ENCODE measurements around the gene FILIP1.

The FILIP1 gene

DNA sequence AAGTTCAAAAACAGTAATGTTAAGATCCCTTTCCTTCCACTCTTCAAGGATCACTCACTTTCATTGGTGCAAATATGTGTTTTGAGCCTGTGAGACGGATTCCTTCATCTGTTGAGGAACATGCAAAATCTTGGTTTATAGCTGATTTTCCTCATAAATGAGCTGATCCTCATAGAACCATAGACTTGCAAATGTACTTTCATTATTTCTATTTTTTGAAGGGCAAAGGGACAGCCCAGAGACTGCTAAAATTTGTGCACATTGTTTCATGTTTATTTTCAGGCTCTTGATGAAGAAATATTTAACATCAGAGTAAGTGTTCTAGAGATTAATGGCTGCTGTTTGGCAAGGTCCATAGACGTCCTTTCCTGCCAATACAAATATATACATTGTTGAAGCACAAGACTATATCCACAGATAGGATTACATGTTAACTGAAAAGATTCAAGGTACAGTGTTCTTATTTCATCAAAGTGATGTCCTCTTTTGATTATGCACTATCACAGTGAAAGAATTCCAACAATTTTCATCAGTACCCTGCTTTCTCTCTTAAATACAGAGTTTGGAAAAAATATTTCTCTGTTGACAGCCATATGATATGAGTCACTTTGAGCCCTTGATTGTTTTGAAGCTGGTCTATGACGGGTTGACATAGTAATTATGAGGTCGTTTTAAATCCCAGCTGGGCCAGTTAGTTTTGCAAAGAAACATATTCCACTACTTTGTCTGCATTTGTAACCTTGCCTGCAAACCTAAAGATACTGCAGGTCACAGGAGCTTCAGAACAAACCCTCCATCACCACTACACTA lies 95.7 kb downstream of the FILIP1 start:
- TF ChIP-seq, protein P1, sequence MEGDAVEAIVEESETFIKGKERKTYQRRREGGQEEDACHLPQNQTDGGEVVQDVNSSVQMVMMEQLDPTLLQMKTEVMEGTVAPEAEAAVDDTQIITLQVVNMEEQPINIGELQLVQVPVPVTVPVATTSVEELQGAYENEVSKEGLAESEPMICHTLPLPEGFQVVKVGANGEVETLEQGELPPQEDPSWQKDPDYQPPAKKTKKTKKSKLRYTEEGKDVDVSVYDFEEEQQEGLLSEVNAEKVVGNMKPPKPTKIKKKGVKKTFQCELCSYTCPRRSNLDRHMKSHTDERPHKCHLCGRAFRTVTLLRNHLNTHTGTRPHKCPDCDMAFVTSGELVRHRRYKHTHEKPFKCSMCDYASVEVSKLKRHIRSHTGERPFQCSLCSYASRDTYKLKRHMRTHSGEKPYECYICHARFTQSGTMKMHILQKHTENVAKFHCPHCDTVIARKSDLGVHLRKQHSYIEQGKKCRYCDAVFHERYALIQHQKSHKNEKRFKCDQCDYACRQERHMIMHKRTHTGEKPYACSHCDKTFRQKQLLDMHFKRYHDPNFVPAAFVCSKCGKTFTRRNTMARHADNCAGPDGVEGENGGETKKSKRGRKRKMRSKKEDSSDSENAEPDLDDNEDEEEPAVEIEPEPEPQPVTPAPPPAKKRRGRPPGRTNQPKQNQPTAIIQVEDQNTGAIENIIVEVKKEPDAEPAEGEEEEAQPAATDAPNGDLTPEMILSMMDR (IDR thresholded peaks at IDR 0.05; ENCODE audit: borderline replicate concordance, insufficient read depth, low read depth, low read length) = no peak
- H3K4me3 ChIP-seq (ENCODE audit: low read depth, low read length) = no peak overlapping the region

DNA sequence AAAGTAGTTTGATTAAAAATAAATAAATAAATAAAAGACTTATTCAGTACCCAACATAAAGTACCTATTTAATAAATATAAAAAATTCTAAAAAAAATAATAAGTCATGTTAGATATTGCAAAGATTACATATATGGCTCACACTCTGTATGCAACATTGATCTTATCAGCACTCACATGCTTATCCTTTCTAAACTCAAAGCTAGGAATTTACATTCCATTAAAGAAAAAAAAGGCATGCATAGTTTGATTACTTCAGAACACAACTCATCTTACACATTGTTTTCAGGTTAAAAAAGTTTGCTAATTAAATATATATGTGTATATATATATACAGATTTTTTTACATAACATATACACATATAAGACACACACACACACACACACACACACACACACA lies 96.4 kb downstream of the FILIP1 start:
- TF ChIP-seq, protein P1 (IDR thresholded peaks at IDR 0.05; ENCODE audit: borderline replicate concordance, insufficient read depth, low read depth, low read length) = no peak
- no peak overlapping the region for H3K4me3 ChIP-seq (ENCODE audit: low read depth, low read length)

DNA sequence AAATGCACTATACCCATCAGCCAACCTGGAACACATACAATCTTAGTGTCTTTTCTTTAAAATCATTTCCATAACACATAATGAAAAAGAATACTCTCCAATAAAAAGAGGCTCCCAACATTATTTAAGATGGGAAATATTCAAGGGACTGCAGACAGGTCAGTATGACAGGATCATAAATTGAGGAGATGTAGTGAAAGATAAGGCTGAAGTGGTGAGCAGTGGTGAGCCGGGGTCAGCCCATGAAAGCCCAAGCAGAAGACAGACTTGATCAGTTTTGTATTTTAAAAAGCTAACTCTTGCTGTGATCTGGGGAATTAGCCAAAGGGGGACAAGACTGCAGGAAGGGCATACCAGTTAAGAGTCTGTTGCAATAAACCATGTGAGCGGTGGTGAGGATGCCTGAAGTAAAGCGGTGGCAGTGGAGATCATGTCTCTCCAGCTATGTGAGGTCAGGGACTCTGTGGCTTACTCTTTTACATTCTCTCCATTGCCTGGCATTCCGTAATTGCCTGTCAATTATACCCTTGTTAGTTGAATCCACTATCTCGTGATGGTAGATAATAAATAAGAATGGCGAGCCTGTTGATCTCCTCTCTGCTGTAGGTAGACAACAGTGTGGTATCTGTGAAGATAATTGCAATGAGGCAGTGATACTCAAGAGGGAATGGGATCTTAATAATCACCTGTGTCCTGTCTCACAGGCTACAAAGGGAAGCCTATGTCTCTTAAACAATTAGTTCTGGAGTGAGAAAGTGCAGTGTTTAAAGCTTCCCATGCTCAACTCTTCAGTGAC lies 97.4 kb downstream of the FILIP1 start:
- no peak overlapping the region for H3K4me3 ChIP-seq (ENCODE audit: low read depth, low read length)
- TF ChIP-seq, protein P1 (IDR thresholded peaks at IDR 0.05; ENCODE audit: borderline replicate concordance, insufficient read depth, low read depth, low read length) = no peak

DNA sequence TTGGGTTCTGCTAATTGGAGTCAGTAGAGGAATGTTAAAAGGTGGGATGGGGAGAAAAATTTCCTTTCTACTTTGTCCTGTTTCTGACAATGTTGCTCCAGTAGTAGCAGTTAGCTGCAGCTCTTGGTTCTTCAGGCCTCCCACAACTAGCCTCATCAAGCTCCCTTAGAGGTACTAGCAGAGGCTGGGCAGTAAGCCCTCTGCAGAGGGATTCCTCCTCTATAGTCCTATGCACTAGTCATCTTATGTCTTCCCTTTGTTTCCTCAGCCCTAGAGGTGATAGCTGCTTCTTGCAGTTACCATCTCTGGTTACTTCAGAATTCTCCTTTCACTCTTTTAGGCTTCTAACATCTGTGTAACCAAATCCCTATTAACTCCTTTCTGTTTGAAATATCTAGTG lies 99.8 kb downstream of the FILIP1 start:
- TF ChIP-seq, protein P1 (IDR thresholded peaks at IDR 0.05; ENCODE audit: borderline replicate concordance, insufficient read depth, low read depth, low read length) = no peak
- H3K4me3 ChIP-seq (ENCODE audit: low read depth, low read length) = no peak overlapping the region

DNA sequence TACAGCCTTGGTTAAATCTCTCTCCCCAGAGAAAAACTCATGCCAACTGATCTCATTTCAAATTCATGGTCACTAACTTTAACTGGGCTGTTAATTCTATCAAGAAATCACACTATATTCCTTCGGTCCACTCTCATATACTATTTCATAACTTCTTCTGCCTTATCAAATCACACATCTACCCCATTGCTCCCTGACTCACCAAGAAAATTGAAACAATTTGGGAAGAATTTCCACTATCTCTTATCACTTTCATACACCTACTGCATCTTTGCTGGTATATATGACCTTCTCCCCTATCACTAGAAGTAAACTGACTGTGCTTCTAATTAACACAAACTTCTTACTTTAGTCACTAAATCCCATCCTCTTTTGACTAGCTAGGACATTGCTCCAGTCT lies 102.3 kb downstream of the FILIP1 start:
- TF ChIP-seq, protein P1 (IDR thresholded peaks at IDR 0.05; ENCODE audit: borderline replicate concordance, insufficient read depth, low read depth, low read length) = no peak
- no peak overlapping the region for H3K4me3 ChIP-seq (ENCODE audit: low read depth, low read length)

DNA sequence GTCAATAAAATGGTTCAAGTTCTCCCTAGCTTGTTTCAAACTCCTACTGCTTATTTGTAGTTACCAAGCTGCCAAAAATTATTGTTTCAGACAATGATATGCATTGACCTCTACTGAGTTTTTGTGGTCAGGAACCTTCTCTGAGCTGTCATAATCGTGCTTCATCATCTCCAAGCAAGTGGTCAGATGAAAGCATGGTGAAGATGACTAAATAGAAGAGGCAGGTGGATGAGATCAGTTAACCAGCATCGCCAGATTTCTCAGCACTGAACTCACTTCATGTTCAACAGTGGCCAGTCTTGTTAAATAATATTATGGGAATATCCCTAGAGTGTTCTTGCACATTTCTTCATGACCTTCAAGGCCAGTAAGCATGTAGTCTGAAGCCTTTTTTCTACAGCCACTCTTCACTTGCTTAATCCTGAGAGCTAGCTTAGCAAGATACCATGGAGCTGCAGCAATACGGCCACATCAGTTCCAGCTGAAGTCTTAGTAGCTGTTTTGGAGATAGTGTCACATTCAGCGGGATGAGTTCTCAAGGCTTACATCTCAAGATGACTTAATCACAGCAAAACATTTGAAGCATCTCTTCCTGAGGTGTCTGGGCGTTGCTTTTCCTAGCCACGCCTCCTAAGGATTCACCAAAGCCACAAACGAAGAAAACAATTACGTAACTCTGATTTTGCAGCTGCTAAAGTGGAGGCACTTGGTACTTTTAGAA lies 107.4 kb downstream of the FILIP1 start:
- TF ChIP-seq, protein P1 (IDR thresholded peaks at IDR 0.05; ENCODE audit: borderline replicate concordance, insufficient read depth, low read depth, low read length) = no peak
- no peak overlapping the region for H3K4me3 ChIP-seq (ENCODE audit: low read depth, low read length)

Data from GM12875 (cell line).